GM19023 (cell line): ENCODE results near the gene SMG1.

Experiments
- ATAC-seq: cut with Tn5 transposase; IDR thresholded peaks from one replicate; pipeline ENCODE4 v1.9.1; 2021; ENCODE audit warnings: mild to moderate bottlenecking, moderate library complexity; ENCODE audit not compliant: unreplicated experiment

The SMG1 gene

GRCh38 chr16:18855196-18855595 is 71.0 kb downstream of the SMG1 start:
- no peak for ATAC-seq

DNA sequence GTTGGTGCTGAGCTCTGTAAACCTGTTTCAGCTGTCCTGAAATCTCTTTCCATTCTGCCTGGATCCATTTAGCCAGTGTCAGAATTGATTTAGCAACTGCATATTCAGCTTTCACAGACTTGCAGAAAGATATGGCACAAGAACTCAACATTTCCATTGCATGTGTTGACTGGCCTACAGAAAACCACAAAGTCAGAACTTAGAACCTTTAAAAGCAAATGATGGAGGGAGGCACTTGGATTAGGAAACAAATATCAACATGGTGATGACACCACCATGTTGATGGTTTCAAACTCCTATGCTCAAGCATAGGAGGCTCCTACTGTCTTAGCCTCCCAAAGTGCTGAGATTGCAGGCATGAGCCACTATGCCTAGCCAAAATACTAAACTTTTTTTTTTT is 72.5 kb downstream of the SMG1 start:
- no peak for ATAC-seq

DNA sequence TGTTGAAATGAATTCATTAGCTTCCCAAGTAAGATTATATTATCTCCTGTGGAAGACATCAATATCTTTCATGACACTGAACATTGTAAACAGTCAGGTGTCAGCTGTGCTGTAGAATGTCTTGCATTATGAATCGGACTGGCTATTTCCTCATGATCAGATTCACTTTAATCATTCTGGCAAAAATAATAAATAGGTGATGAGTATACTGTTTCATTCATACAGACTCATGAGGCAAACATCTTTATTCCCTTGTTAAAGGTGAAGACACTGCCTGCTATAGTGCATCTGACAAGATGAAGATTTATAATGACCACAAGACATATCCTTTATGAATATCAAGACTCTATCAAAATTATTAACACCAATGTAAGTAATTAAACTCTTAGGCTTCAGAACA is 73.6 kb downstream of the SMG1 start:
- no peak for ATAC-seq

DNA sequence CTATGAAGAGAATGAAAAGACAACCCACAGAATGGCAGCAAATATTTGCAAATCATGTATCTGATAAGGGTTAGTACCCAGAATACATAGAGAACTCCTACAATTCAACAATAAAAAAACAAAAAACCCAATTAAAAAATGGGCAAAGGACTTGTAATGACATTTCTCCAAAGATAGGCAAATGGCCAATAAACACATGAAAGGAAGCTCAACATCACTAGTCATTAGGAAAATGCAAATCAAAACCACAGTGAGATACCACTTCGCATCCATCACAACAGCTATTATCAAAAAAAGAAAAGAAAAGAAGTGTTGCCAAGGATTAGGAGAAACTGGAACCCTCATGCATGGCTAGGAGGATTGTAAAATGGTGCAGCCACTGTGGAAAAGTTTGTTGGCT is 79.8 kb downstream of the SMG1 start:
- no peak for ATAC-seq

DNA sequence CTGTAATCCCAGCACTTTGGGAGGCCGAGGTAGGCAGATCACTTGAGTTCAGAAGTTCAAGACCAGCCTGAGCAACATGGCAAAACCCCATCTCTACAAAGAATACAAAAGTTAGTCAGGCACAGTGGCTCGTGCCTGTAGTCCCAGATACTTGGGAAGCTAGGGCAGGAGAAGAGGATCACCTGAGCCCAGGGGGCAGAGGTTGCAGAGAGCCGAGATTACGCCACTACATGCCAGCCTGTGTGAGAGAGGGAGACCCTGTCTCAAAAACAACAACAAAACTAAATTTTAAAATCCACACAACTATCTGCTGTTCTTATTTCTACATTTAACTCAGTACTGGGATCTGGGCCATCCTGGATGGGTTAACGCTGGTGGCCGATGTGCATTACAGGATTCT is 83.6 kb downstream of the SMG1 start:
- ATAC-seq: no peak

- no peak for ATAC-seq
Observed at GRCh38 chr16:18841833-18842525, 84.2 kb downstream of the SMG1 start.

DNA sequence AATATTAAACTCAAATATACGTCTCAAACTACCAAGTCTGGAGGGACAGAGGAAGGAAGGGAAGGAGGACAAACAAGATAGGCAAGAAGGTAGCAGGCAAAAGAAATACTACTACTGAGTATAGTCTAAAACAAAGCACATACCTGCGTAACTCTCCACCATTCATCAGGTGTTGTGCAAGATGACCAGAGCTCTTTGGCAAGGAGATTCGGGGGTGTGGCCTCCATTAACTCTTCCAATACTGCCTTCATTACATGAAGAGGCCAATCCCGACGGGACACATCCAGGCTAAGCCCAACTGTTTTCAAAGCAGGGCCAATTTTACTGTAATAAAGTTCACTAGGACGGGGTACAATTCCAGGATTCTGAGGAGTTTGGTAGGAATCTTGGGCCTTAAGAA is 86.7 kb downstream of the SMG1 start:
- no peak for ATAC-seq

DNA sequence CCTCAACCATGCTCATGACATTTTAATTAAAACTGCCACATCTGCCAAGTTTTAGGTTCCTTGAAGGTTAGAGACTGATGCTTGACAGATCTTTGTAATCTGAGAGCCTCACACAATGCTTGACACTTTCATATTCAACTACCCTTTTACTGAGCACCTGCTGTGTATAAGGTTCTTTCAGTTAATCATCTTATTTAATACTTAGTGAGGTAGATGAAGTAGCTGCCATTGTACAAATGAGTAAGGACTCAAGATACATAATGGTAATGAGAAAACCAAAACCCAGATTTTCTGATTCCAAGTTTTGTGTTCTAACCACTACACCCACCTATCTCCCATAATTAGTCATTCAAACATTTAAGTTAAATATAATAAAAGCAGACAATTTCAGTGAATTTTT is 89.5 kb downstream of the SMG1 start:
- no peak for ATAC-seq

GRCh38 chr16:18834864-18835263 is 91.3 kb downstream of the SMG1 start:
- ATAC-seq: no peak

DNA sequence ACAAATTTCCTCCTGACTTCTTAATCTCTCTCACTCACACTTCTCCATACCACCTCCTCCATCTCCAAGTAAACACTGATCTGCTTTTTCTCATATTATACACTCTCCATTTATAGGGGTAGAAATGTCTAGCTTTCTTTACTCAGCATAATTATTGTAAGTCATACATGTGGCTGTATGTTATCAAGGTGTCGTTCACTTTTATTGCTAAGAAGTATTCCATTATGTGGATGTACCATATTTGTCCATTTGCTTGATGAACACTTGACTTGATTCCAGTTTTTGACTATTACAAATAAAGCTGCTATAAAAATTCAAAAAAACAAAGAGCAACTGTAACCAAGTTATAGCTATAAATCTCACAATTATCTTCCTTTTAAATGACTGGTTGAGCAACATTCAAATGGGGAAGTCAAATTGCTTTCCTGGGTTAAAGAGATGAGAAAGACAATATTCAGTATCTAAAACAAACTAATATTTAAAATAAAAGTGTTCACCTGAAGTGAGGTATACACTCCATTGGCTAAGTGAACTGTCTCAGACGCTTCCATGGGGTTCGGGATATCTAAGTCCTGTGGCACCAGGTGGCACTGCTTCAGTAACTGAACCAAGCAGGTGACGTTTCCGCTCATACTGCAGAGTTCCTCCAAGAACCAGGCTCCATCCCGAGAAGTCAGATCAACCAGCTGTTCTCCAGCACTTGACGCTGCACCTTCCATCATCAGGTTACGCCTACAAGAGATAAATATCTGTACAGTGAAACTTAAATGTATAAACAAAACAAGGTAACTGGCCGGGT is 92.3 kb downstream of the SMG1 start:
- ATAC-seq: no peak

- no peak for ATAC-seq
Observed at GRCh38 chr16:18832613-18833012, 93.6 kb downstream of the SMG1 start.

- no peak for ATAC-seq
Observed at GRCh38 chr16:18832006-18832405, 94.2 kb downstream of the SMG1 start.

GRCh38 chr16:18829251-18829650 is 97.0 kb downstream of the SMG1 start:
- ATAC-seq: no peak

- ATAC-seq: no peak
Observed at GRCh38 chr16:18827890-18828289, 98.3 kb downstream of the SMG1 start.

GRCh38 chr16:18816286-18816685 is 109.9 kb downstream of the SMG1 start:
- ATAC-seq: no peak

DNA sequence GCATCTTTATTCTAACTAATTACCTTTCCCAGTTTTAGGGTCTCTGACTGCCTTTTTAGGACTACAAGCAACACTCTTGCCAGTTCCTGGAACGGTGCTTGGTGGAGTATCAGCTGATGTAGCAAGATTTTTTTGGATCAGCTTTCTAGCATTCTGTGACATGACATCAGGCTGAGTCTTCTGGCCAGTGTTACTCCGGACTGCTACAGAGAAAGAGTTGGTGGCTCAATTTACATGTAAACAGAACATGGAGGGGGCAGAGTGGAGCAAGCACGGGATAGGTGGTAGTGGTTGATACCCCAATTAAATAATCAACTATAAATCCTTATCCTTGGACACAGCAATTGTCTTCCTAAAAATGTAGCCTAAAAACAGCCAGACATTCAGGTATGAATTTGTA is 114.3 kb downstream of the SMG1 start:
- ATAC-seq: no peak

DNA sequence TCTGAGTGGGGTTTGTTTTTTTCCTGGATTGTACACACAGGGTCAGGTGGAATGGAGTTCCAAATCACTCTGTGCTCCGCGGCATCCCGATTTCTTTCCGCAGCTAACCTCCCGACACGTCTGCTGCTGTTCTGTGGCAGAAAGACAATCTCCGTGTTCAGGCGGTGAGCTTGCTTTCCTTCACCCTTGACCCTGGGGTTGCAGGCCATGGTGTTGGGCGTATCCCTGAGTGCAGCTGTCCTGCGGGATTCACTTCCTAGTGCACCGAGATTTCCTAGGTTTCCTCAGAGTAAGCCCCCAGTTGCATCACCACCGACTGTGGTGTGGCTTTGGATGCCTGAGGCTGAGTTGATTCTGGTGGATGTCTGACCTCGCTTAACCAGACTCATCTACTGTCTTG is 117.0 kb downstream of the SMG1 start:
- no peak for ATAC-seq

GRCh38 chr16:18805257-18805773 is 120.9 kb downstream of the SMG1 start:
- ATAC-seq: no peak

DNA sequence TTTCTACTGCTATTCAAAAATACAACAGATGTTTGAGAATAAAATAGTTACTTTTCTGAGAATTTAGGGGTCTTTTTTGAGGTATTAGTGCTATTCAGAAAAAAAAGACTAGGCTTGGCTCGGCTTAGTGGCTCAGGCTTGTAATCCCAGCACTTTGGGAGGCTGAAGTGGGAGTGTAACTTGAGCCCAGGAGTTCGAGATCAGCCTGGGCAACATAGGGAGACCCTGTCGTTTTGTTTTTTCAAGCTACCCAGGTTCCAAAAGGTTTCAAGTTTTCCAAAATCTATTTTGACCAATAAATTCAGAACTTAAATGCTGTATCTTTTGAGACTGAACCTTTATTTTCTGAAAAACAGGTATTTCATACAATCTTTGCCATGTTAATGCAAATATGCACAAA is 121.7 kb downstream of the SMG1 start:
- no peak for ATAC-seq

GRCh38 chr16:18803569-18804462 is 122.4 kb downstream of the SMG1 start:
- ATAC-seq: no peak

- ATAC-seq: no peak
Observed at GRCh38 chr16:18802767-18803343, 123.4 kb downstream of the SMG1 start.
